ENCODE measurements around the gene PPP1R9B. TPM values are rescaled to one million over a fixed set of nuclear protein-coding genes. Genes with fewer than 3 reads are reported as not detected.

PPP1R9B gene
- total and polyA plus RNA-seq, 2 experiments from 2014 or later: 6.2 to 59.4 TPM

- Histone ChIP-seq H3K4me3 (peak overlapping the region; percentile 88), H3K36me3 (no peaks in the 10 kb centered on the region), H3K27me3 (no peaks in the 10 kb centered on the region), H3K27ac (no peak overlapping the region), H3K4me1 (ENCODE audit: low read depth) (peaks cover 23% of the 10 kb centered on the region), H3K9me3 (ENCODE audit: low read depth) (no peaks in the 10 kb centered on the region)
- no peak for DNase-seq (ENCODE audit: low read depth in 1 of 2, low spot score in 1 of 2)
- TF ChIP-seq, protein P1, sequence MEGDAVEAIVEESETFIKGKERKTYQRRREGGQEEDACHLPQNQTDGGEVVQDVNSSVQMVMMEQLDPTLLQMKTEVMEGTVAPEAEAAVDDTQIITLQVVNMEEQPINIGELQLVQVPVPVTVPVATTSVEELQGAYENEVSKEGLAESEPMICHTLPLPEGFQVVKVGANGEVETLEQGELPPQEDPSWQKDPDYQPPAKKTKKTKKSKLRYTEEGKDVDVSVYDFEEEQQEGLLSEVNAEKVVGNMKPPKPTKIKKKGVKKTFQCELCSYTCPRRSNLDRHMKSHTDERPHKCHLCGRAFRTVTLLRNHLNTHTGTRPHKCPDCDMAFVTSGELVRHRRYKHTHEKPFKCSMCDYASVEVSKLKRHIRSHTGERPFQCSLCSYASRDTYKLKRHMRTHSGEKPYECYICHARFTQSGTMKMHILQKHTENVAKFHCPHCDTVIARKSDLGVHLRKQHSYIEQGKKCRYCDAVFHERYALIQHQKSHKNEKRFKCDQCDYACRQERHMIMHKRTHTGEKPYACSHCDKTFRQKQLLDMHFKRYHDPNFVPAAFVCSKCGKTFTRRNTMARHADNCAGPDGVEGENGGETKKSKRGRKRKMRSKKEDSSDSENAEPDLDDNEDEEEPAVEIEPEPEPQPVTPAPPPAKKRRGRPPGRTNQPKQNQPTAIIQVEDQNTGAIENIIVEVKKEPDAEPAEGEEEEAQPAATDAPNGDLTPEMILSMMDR (IDR thresholded peaks at IDR 0.05; ENCODE audit: low read depth, low read length): no peak
Measured at GRCh38 chr17:50152736-50153135, 2.3 kb upstream of the PPP1R9B start.

DNA sequence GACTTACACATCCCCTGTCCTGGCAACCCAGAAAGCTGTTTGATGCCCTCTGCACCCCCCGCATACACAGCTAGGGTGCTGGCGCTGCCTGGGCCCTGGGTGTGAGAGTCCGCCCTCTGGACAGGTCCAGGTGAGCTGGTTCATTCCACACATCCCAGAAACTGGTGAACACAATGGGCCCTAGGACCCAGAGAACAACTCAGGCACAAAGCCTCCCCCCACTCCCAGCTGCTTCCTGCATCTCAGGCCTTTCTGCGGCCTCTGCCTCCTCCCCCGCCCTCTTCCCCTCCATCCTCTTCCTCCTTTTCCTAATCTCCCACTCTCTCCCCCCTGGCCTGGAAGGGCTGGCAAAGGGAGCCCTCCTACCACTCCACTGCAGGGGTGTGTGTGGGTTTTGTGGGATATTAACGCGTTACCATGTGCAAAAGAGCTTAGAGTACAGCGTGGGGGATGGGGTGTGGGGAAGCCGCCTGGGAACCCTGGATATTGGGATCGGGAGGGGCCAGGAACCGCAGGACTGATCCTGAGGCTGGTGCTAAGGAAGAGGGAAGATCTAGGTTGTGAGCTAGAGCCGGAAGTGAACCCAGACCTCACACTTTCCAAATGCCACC lies 1.6 kb upstream of the PPP1R9B start:
- Histone ChIP-seq H3K4me1 (ENCODE audit: low read depth) (peaks cover 30% of the 10 kb centered on the region), H3K27ac (peak overlapping the region; percentile 37), H3K4me3 (peak overlapping the region; percentile 88), H3K36me3 (no peaks in the 10 kb centered on the region), H3K27me3 (no peaks in the 10 kb centered on the region), H3K9me3 (ENCODE audit: low read depth) (no peaks in the 10 kb centered on the region)
- DNase-seq (ENCODE audit: low read depth in 1 of 2, low spot score in 1 of 2): peak; percentile 86 to 94
- TF ChIP-seq, protein P1 (IDR thresholded peaks at IDR 0.05; ENCODE audit: low read depth, low read length): no peak

DNA sequence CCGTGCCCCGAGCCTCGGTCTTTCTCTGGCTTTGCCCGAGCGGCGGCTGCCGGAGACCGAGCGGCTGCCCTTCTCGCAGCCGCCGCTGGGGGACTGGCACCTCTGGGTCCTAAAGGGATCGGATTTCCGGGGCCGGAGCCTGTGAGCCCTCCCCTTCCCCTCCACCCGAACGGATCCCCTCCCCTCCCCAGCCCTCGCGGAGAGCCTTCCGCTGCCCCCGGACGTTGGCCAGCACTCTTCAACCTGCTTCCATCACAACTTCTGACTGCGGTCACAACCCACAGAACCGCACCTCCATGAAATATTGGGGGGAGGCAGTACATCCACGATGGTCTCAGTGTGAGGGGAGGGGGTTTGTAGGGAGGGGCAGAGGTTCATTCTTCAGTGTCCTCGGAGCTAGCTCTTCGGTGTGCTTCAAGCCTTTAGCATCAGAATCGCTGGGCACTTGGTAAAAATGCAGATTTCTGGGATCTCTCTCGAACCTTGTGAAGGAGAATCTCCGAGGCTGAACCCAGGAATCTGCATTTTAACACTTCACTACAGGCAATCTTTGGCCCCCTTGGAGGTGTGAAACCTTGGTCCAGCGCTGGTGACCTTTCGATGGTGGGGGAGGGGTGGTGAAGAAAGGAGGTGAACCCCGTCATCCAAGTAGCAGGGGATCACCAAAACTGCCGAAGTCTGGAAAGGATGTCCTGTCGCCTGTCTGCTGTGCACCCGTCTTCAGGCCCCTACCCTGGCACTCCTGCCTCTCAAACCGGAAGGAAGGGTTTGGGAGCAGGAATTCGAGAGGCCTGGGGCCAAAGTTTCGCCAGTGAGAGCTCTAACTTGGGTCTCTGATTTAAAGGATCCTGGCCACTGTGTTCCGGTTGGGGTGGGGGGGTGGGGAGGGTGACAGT lies 812 bp upstream of the PPP1R9B start:
- Histone ChIP-seq H3K4me3 (peak overlapping the region; percentile 88), H3K4me1 (ENCODE audit: low read depth) (peaks cover 32% of the 10 kb centered on the region), H3K36me3 (no peaks in the 10 kb centered on the region), H3K27me3 (no peaks in the 10 kb centered on the region), H3K27ac (peak overlapping the region; percentile 48), H3K9me3 (ENCODE audit: low read depth) (no peaks in the 10 kb centered on the region)
- peak; percentile 95 for DNase-seq (ENCODE audit: low read depth in 1 of 2, low spot score in 1 of 2)
- TF ChIP-seq, protein P1 (IDR thresholded peaks at IDR 0.05; ENCODE audit: low read depth, low read length): peak; percentile 47

- peaks cover 4% of the 10 kb centered on the region for H3K36me3 ChIP-seq
- H3K4me3 ChIP-seq: peak overlapping the region; percentile 88
- peaks cover 21% of the 10 kb centered on the region for H3K4me1 ChIP-seq (ENCODE audit: low read depth)
- TF ChIP-seq, protein P1 (IDR thresholded peaks at IDR 0.05; ENCODE audit: low read depth, low read length): no peak
- no peaks in the 10 kb centered on the region for H3K9me3 ChIP-seq (ENCODE audit: low read depth)
- H3K27me3 ChIP-seq: no peaks in the 10 kb centered on the region
- no peak overlapping the region for H3K27ac ChIP-seq
- DNase-seq (ENCODE audit: low read depth in 1 of 2, low spot score in 1 of 2): peak; percentile 64 to 78
Measured at GRCh38 chr17:50149417-50150353, 792 bp downstream of the PPP1R9B start.

DNA sequence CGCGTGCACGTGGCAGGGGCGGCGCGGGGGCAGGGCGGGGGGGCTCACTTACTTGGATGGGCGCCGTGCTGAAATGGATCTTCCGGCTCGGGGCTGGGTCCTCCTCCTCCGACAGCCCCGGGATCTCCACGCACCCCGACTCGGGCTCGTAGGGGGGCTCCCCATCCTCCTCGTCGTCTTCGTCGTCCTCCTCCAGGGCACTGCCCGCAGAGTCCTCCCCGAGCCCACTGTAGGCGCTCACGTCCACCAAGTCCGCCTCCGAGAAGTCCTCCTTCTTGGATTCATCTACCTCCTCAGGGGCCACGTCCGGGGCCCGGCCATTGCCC lies 1.4 kb downstream of the PPP1R9B start:
- DNase-seq (ENCODE audit: low read depth in 1 of 2, low spot score in 1 of 2): no peak
- Histone ChIP-seq H3K9me3 (ENCODE audit: low read depth) (no peaks in the 10 kb centered on the region), H3K36me3 (peaks cover 8% of the 10 kb centered on the region), H3K4me3 (peak overlapping the region; percentile 88), H3K4me1 (ENCODE audit: low read depth) (peaks cover 16% of the 10 kb centered on the region), H3K27ac (no peak overlapping the region), H3K27me3 (no peaks in the 10 kb centered on the region)
- TF ChIP-seq, protein P1 (IDR thresholded peaks at IDR 0.05; ENCODE audit: low read depth, low read length): no peak
